H1 (cell line): ENCODE measurements around the gene ERO1A. TPM values are rescaled to one million over a fixed set of nuclear protein-coding genes. Genes with fewer than 3 reads are reported as not detected.

Source experiments
- CTCF ChIA-PET: fragments of 300-600 bp; sonication (Branson Sonifier 250); formaldehyde crosslinking; loops from one replicate; lab custom pipeline; 2021; ENCODE audit not compliant: partially characterized antibody; lab: Charles Lee
- POLR2A ChIA-PET: fragments of 300-600 bp; sonication (Branson Sonifier 250); formaldehyde crosslinking; loops from one replicate; lab custom pipeline; 2021; ENCODE audit warnings: inconsistent platforms; ENCODE audit not compliant: partially characterized antibody; lab: Charles Lee
- DNase-seq, 2 experiments: peaks; one replicate each; pipeline versions ENCODE4 v3.0.0 to v3.0.0-alpha.2; 2010 to 2022; ENCODE audit warnings: low spot score in 2 of 2, low read depth in 1 of 2, mixed read lengths in 1 of 2
- FAIRE-seq: peaks from 2 replicates; lab custom pipeline; 2011; peaks lifted over from hg19 to GRCh38; lab: Jason Lieb, UNC
- H2AFZ ChIP-seq: 2 replicates; pipeline ENCODE4 v1.8.1; 2012; ENCODE audit warnings: low read length, inconsistent platforms
- H2AK5ac ChIP-seq: 2 replicates; pipeline ENCODE4 v1.6.1; 2013; ENCODE audit warnings: low read depth, low read length
- H2BK120ac ChIP-seq: replicated peaks from 2 replicates; pipeline ENCODE3; 2013; ENCODE audit warnings: low read depth, low read length, inconsistent platforms
- H2BK12ac ChIP-seq: 2 replicates; pipeline ENCODE4 v1.6.1; 2013; ENCODE audit warnings: low read depth, low read length
- H2BK15ac ChIP-seq: 2 replicates; pipeline ENCODE4 v1.6.1; 2013; ENCODE audit warnings: low read length
- H2BK20ac ChIP-seq: 2 replicates; pipeline ENCODE4 v1.6.1; 2013; ENCODE audit warnings: low read length
- H2BK5ac ChIP-seq: 2 replicates; pipeline ENCODE4 v1.6.1; 2013; ENCODE audit warnings: low read depth, low read length
- H3K14ac ChIP-seq: 2 replicates; pipeline ENCODE4 v1.6.1; 2013; ENCODE audit warnings: inconsistent platforms; ENCODE audit not compliant: insufficient read length
- H3K18ac ChIP-seq: 2 replicates; pipeline ENCODE4 v1.6.1; 2013; ENCODE audit warnings: low read length; ENCODE audit errors: extremely low read depth
- H3K23ac ChIP-seq: 2 replicates; pipeline ENCODE4 v1.6.1; 2013; ENCODE audit warnings: inconsistent platforms; ENCODE audit not compliant: insufficient read length
- H3K23me2 ChIP-seq: 2 replicates; pipeline ENCODE4 v1.6.1; 2013; ENCODE audit warnings: low read depth, low read length
- H3K27ac ChIP-seq: 2 replicates; pipeline ENCODE4 v1.6.1; 2011; ENCODE audit warnings: low read depth, low read length, inconsistent platforms
- H3K27me3 ChIP-seq, 4 experiments: replicated peaks in 1 of 4; 1 replicate in 1 of 4; 2 replicates in 3 of 4; pipeline versions ENCODE4 v1.6.1 to v1.8.1; 2011 to 2013; ENCODE audit warnings: low read length in 3 of 4, mild to moderate bottlenecking in 3 of 4, inconsistent platforms in 2 of 4, mixed read lengths in 2 of 4, moderate library complexity in 1 of 4; ENCODE audit not compliant: control insufficient read depth in 3 of 4, insufficient read depth in 3 of 4; ENCODE audit errors: extremely low read depth in 1 of 4
- H3K36me3 ChIP-seq, 4 experiments: 2 replicates each; pipeline versions ENCODE4 v1.6.1 to v1.8.1; 2011 to 2013; ENCODE audit warnings: mild to moderate bottlenecking in 4 of 4, low read length in 3 of 4, moderate library complexity in 2 of 4, control low read depth in 1 of 4, inconsistent platforms in 1 of 4; ENCODE audit not compliant: insufficient read depth in 4 of 4, control insufficient read depth in 2 of 4
- H3K4ac ChIP-seq: replicated peaks from 2 replicates; pipeline ENCODE3; 2013; ENCODE audit warnings: low read length, low read depth, mixed read lengths, inconsistent platforms; ENCODE audit not compliant: insufficient read length
- H3K4me1 ChIP-seq, 4 experiments: replicated peaks in 1 of 4; 1 replicate in 1 of 4; 2 replicates in 3 of 4; pipeline versions ENCODE4 v1.6.1 to v1.8.1; 2011 to 2013; ENCODE audit warnings: low read length in 3 of 4, inconsistent platforms in 2 of 4, mixed read lengths in 1 of 4; ENCODE audit not compliant: insufficient read depth in 4 of 4, control insufficient read depth in 3 of 4
- H3K4me2 ChIP-seq, 2 experiments: 2 replicates each; pipeline versions ENCODE4 v1.6.1 to v1.8.1; 2011 to 2013; ENCODE audit warnings: low read depth in 2 of 2, low read length in 2 of 2, control low read depth in 1 of 2, inconsistent platforms in 1 of 2, mild to moderate bottlenecking in 1 of 2; ENCODE audit not compliant: insufficient read depth in 1 of 2
- H3K4me3 ChIP-seq, 4 experiments: fragments of 200-600, 300-600 bp in 1 of 4; sonication (generic), shearing (Covaris generic), sonication (Bioruptor Twin) in 1 of 4; 2 replicates each; pipeline versions ENCODE4 v1.5.1 to v1.8.1; 2011 to 2016; ENCODE audit warnings: low read length in 4 of 4, low read depth in 3 of 4, control low read depth in 2 of 4, inconsistent platforms in 2 of 4, mild to moderate bottlenecking in 2 of 4, mixed read lengths in 1 of 4, moderate library complexity in 1 of 4; ENCODE audit not compliant: insufficient read depth in 2 of 4; ENCODE audit errors: extremely low read depth in 1 of 4
- H3K56ac ChIP-seq: replicated peaks from 2 replicates; pipeline ENCODE3; 2013; ENCODE audit warnings: low read depth, mild to moderate bottlenecking, mixed read lengths, low read length, inconsistent platforms; ENCODE audit not compliant: insufficient read length
- H3K79me1 ChIP-seq: 2 replicates; pipeline ENCODE4 v1.6.1; 2013; ENCODE audit warnings: low read depth, low read length, control low read depth
- H3K79me2 ChIP-seq, 2 experiments: 2 replicates each; pipeline versions ENCODE4 v1.6.1 to v1.8.1; 2012 to 2013; ENCODE audit warnings: low read length in 2 of 2, mild to moderate bottlenecking in 2 of 2, inconsistent platforms in 1 of 2; ENCODE audit not compliant: insufficient read depth in 2 of 2, control insufficient read depth in 1 of 2
- H3K9ac ChIP-seq, 4 experiments: replicated peaks in 1 of 4; 1 replicate in 1 of 4; 2 replicates in 3 of 4; pipeline versions ENCODE4 v1.6.1 to v1.8.1; 2011 to 2013; ENCODE audit warnings: low read depth in 3 of 4, low read length in 3 of 4, control low read depth in 2 of 4, mild to moderate bottlenecking in 2 of 4, moderate library complexity in 2 of 4, inconsistent platforms in 1 of 4; ENCODE audit errors: extremely low read depth in 1 of 4
- H3K9me3 ChIP-seq, 2 experiments: 2 replicates each; pipeline versions ENCODE4 v1.6.1 to v1.8.1; 2012 to 2013; ENCODE audit warnings: mild to moderate bottlenecking in 2 of 2, moderate library complexity in 2 of 2, control low read depth in 1 of 2, inconsistent platforms in 1 of 2, low read depth in 1 of 2, low read length in 1 of 2, mixed read lengths in 1 of 2; ENCODE audit not compliant: insufficient read depth in 2 of 2
- H4K20me1 ChIP-seq, 2 experiments: replicated peaks in 1 of 2; 2 replicates each; pipeline versions ENCODE3 to v1.8.1; 2011 to 2013; ENCODE audit warnings: inconsistent platforms in 2 of 2, low read length in 2 of 2, mild to moderate bottlenecking in 1 of 2; ENCODE audit not compliant: insufficient read depth in 2 of 2, control insufficient read depth in 1 of 2
- H4K5ac ChIP-seq: 2 replicates; pipeline ENCODE4 v1.6.1; 2013; ENCODE audit warnings: low read length, low read depth, mixed read lengths, inconsistent platforms; ENCODE audit not compliant: insufficient read length
- H4K8ac ChIP-seq: 2 replicates; pipeline ENCODE4 v1.8.0; 2013; ENCODE audit warnings: mild to moderate bottlenecking, moderate library complexity, low read length, inconsistent platforms; ENCODE audit not compliant: insufficient read depth; ENCODE audit errors: extremely low read depth
- H4K91ac ChIP-seq: replicated peaks from 2 replicates; pipeline ENCODE3; 2013; ENCODE audit warnings: low read length, mixed read lengths, inconsistent platforms; ENCODE audit not compliant: insufficient read length
- POLR2AphosphoS5 ChIP-seq: IDR thresholded peaks from 2 replicates; pipeline ENCODE4 v1.6.1; 2011; ENCODE audit warnings: low read depth, low read length
- WGBS, 2 experiments: shearing (Covaris generic) in 1 of 2; methylation state at CpG; one replicate each; pipeline versions ENCODE4 v1.1.6 to v1.1.7; 2013 to 2015; ENCODE audit warnings: low lambda C conversion rate in 2 of 2, mixed read lengths in 2 of 2, inconsistent platforms in 1 of 2, low coverage in 1 of 2, missing lambda C conversion rate in 1 of 2; ENCODE audit not compliant: insufficient replicate concordance in 2 of 2, insufficient coverage in 1 of 2, insufficient read length in 1 of 2; ENCODE audit errors: extremely low coverage in 1 of 2, missing lambda C conversion rate in 1 of 2; 5-methylcytosine and 5-hydroxymethylcytosine counted together
- polyA plus RNA-seq, 7 experiments: library from polyadenylated mRNA; depleted of rRNA in 3 of 7; stranded (reverse) in 5 of 7; unstranded in 2 of 7; fragments of >200 nt in 5 of 7; fragments of 200-250 nt in 2 of 7; gene quantifications; 1 replicate in 5 of 7; 2 replicates in 1 of 7; 4 replicates in 1 of 7; pipeline versions ENCODE4 v1.2.1 to v1.2.3, GENCODE V29; 2011 to 2013; ENCODE audit warnings: missing spikeins in 2 of 7, mixed read lengths in 2 of 7
- total RNA-seq: library from RNA; stranded (reverse); fragmentation: NEBNext Ultra II Directional; extraction: Animal tissue kit (Norgen Biotek cat#: 25700); gene quantifications from 2 replicates; pipeline ENCODE4 v1.2.1, GENCODE V29; 2021

The ERO1A gene
- total and polyA plus RNA-seq, 2 of the 8 experiments (the other 6 are each of a cell fraction or from before 2014, with no cell fraction given) = 15.7 to 42.0 TPM

GRCh38 chr14:52618602-52619001 lies 76.8 kb downstream of the ERO1A start:
- no peaks in the 10 kb centered on the region for H3K4me1 ChIP-seq
- H2BK15ac ChIP-seq = no peak overlapping the region
- H2AK5ac ChIP-seq = no peak overlapping the region
- H3K4ac ChIP-seq = no peak overlapping the region
- H2BK5ac ChIP-seq = no peak overlapping the region
- no peaks in the 10 kb centered on the region for H3K79me1 ChIP-seq
- no peak overlapping the region for H4K8ac ChIP-seq
- no peak for TF ChIP-seq POLR2AphosphoS5
- H4K91ac ChIP-seq = no peak overlapping the region
- H3K4me3 ChIP-seq = no peak overlapping the region
- peaks cover 0 to 1% (median 0%) of the 10 kb centered on the region in 4 experiments; a peak in 1 of 7 replicates for H3K27me3 ChIP-seq
- 95% methylated on average over 3 of the region's 3 CpGs; no CpG with 5 or more reads in 1 of the 2 experiments for WGBS, 2 experiments
- no peak overlapping the region for H3K23ac ChIP-seq
- H3K9ac ChIP-seq = no peak overlapping the region
- H3K23me2 ChIP-seq = no peaks in the 10 kb centered on the region
- no peak overlapping the region for H3K4me2 ChIP-seq
- H3K27ac ChIP-seq = no peak overlapping the region
- H2BK12ac ChIP-seq = no peak overlapping the region
- H4K5ac ChIP-seq = no peak overlapping the region
- no peak overlapping the region for H2AFZ ChIP-seq
- H3K79me2 ChIP-seq = no peaks in the 10 kb centered on the region
- no peak overlapping the region for H3K14ac ChIP-seq
- POLR2A ChIA-PET = no interaction called here
- DNase-seq (no peak), FAIRE-seq (no peak)
- H3K56ac ChIP-seq = no peak overlapping the region
- H2BK20ac ChIP-seq = no peak overlapping the region
- H2BK120ac ChIP-seq = no peak overlapping the region
- no peaks in the 10 kb centered on the region for H3K36me3 ChIP-seq
- no peak overlapping the region for H3K18ac ChIP-seq
- no peaks in the 10 kb centered on the region for H4K20me1 ChIP-seq
- CTCF ChIA-PET = no interaction called here
- H3K9me3 ChIP-seq = no peaks in the 10 kb centered on the region
